NCI-H2081 treated with DMSO at 0.1 percent for 48 hours (cell line): ENCODE results near the gene CXADR.
"Not testable (repeated sequence)": the region's sequence is repeated elsewhere in the genome, so short reads cannot be mapped to it uniquely, and the experiment has no call there.

Source experiments
- DNase-seq: peaks from one replicate; lab custom pipeline; 2025; lab: John Stamatoyannopoulos, UW

Gene CXADR

DNA sequence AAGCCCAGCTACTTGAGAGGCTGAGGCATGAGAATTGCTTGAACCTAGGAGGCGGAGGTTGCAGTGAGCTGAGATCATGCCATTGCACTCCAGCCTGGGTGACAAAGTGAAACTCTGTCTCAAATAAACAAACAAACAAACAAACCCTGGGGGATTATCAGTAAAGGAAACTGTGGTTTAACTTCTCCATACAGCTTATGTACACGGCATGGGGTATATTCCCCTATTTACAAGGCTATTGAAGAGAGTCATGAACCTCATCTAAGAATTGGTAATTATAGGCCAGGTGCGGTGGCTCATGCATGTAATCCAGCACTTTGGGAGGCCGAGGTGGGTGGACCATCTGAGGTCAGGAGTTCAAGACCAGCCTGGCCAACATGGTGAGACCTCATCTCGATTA is 9.9 kb upstream of the CXADR start:
- DNase-seq: not testable (repeated sequence)

GRCh38 chr21:17506951-17507350 is 5.9 kb upstream of the CXADR start:
- no peak for DNase-seq

DNA sequence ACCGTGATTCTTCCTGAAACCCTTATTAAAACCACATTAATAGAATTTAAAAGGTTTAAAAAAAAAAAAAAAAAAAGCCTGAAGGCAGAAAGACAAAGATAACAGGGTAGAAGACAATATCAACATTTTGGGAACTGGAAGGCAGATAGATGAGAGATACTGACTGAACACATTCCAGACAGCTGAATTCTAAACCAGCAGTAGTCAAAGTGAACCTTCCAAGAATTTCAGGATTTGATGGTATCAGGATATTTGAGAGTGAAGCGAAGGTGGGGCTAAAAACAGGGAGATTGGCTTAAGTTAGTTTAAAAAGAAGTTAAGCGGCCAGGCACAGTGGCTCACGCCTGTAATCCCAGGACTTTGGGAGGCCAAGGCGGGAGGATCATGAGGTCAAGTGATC is 5.3 kb upstream of the CXADR start:
- no peak for DNase-seq

- DNase-seq: no peak
These were observed 626 bp downstream of the CXADR start for GRCh38 chr21:17513214-17514123.

- no peak for DNase-seq
These were observed 1.4 kb downstream of the CXADR start for GRCh38 chr21:17514124-17514845.

DNA sequence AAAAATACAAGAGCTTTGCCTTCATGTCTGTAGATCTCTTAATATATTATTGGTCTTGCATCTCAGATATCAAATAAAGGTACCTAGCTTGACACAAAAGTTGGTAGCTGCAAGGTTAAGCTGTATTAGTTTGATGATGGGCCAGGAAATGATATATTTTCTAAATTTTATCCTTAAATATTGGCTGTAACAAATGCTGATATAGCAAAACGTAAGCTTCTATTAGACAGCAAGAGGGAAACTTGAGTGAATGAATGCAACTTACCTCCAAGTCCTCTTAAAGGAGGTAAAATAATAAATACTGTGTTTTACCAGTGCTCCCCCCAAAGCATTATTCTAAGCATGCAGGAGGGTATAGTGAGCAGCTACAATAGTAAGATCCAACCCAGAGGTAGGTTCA is 4.2 kb downstream of the CXADR start:
- not testable (repeated sequence) for DNase-seq

GRCh38 chr21:17519208-17519738 is 6.4 kb downstream of the CXADR start:
- no peak for DNase-seq

DNA sequence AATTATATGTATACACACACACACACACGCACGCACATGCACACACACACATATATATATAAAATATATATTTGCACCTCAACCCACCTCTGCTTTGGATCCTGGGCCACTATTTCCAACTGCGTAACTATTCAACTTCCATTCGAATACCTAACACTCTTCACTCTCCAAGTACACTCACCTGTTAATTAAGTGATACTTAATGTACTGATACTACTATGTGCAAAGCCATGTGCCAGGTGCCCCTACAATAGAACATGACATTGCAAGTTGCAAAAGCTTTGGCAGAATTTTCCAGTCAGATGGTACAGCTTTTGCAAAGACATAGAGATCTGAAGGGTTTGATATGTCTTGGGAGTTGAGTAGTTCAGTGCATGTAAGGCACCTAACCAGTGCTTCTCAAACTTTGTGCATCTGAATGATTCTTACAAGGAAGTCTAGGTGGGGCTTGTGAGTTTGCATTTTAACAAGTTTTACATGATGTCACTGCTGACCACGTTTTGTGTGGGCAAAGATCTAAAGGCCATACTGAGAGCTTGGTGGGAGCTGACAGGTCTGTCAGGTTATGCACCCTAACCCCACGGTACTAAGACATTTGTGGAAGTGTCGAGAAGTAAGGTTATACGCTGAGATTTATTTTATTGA is 7.2 kb downstream of the CXADR start:
- DNase-seq: no peak

DNA sequence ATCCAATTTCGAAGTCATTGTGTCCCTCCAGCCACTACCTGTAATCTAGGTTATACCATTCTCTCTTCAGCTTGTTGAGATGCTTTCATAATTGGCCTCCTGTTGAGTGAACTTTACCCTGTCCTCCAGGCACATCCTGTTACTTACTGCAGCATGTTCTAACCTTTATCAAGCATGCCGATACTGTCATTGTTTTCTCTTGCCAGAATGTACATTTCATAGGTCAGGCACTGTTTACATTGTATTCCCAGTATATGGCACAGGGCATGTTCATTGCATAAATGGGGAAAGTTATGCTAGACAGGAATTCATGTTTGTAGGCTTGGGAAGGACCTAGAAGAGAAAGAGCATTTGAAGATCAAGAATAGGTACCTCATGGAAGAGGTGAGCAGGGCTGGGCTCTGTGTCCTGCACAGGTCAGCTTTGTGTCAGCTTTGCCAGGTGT is 10.2 kb downstream of the CXADR start:
- no peak for DNase-seq

GRCh38 chr21:17523979-17524494 is 11.2 kb downstream of the CXADR start:
- DNase-seq: not testable (repeated sequence)

GRCh38 chr21:17524635-17525034 is 11.8 kb downstream of the CXADR start:
- DNase-seq: no peak

GRCh38 chr21:17526776-17527175 is 13.9 kb downstream of the CXADR start:
- no peak for DNase-seq

DNA sequence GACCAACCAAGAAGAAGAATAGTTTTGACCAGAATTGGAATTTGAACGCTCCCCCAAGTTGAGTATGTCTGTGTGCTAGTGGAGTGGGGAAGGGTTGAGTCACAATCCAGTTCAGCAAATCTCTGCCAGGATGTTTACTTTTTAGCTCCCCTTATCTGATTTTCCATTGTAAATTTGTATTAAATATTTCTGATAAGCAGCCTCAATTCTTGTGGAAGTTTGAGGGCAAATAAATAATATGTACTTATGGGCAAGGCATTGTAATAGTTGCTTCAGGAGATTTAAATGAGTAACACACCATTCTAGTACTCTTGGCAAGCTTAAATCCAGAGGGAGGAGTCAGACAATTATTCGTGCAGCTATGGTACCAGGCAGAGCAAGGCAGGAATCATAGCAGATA is 14.4 kb downstream of the CXADR start:
- DNase-seq: no peak

GRCh38 chr21:17527711-17528110 is 14.9 kb downstream of the CXADR start:
- no peak for DNase-seq

GRCh38 chr21:17529648-17530047 is 16.8 kb downstream of the CXADR start:
- no peak for DNase-seq

DNA sequence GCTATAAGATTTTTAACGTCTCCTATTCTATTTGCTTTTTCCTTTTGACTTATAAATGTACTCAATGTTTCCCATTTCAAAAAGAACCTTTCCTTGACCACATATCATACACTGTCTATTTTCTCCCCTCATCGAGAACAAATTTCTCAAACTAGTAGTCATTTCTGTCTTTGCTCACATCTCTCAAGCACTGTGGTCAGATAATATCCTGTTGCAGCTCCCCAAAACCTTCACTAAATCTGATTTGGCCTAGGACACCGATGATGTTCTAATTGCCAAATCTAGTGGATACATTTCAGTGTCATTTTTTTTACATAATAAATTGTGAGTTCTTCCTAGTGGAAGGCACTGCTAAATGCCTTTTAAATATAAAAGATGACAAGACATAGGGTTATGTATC is 19.4 kb downstream of the CXADR start:
- no peak for DNase-seq

DNA sequence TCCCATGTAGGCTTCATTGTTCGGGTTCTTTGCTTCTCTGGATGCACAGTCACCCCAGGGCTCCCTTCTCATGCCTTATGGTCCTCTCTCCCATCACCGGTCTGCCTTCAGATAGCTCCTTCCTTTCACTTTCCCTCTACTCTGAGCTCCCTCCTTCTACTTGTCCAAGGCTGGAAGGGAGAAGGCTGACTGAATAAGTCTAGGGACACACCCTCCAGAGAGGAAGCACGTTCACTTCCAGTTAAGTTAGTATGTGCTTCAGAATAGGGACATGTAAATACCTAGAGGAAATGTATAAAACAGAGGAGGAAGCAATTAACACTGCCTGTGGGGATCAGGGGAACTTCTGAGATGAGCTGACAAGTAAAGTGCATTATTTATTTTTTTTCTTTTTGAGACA is 23.5 kb downstream of the CXADR start:
- DNase-seq: no peak

DNA sequence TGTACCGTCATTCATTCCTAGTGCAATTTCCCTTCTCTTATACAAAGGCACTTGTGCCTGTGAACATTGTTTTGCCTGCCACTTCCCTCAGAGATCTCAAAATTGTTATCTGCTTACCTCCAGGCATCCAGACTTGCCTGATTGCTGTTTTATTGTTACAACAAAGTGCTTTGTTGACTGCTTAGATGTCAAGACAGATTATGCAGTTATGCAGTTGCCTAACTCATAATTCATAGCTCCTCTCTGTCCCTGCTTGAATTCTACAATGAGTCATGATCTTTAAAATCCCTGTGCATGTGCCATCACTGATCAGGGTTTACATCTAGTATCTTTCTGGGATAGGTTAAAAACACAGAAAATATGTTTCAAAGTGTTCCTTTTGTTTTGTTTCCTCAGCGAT is 24.5 kb downstream of the CXADR start:
- no peak for DNase-seq

GRCh38 chr21:17538576-17538975 is 25.7 kb downstream of the CXADR start:
- no peak for DNase-seq

DNA sequence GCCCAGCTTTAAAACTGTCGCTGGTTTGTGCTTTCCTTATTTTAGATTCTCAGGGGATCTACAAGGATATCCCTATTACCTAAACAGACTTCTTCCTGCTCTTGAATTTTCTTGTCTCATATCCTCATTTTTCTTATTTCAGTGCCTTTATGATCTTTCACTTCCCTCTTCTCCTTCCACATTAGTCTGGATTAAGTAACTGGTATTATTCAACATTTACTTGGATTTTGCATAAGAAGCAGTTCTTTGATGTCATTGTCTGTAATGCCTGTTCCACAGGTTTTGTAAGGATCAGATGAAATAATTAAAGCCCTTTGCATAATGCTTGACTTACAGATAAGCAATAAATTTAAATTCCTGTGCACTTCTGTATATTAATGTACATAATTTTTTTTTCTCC is 26.5 kb downstream of the CXADR start:
- DNase-seq: no peak

DNA sequence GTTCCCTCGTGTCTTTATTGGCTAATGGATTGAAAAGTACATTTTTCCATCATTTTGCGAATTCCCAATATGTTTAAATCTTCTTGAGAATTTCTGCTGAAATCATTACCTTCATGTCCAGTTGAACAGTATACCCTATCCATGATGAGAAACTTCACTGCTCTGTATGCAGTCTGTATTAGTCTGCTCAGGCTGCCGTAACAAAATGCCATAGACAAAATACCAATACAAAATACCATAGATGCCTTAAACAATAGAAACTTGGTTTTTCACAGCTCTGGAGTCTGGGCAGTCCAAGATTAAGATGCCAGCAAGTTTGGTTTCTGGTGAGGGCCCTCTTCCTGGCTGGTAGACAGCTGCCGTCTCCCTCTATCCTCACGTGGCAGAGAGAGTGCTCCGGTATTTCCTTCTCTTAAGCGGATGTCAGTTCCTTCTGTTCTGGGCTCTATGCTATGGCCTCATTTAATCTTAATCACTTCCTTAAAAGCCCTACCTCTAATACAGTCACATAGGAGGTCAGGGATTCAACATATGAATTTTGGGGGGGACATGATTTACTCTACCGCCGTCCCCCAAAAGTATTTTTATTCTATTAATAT is 27.0 kb downstream of the CXADR start:
- DNase-seq: no peak

- DNase-seq: no peak
These were observed 27.7 kb downstream of the CXADR start for GRCh38 chr21:17540530-17540929.
